ENCODE results near the gene MTM1. TPM values are rescaled to one million over a fixed set of nuclear protein-coding genes. Genes with fewer than 3 reads are reported as not detected.

The MTM1 gene
- total RNA-seq, 4 donors from 2014 or later = 3.8 to 26.7 (median 13.1) TPM

DNA sequence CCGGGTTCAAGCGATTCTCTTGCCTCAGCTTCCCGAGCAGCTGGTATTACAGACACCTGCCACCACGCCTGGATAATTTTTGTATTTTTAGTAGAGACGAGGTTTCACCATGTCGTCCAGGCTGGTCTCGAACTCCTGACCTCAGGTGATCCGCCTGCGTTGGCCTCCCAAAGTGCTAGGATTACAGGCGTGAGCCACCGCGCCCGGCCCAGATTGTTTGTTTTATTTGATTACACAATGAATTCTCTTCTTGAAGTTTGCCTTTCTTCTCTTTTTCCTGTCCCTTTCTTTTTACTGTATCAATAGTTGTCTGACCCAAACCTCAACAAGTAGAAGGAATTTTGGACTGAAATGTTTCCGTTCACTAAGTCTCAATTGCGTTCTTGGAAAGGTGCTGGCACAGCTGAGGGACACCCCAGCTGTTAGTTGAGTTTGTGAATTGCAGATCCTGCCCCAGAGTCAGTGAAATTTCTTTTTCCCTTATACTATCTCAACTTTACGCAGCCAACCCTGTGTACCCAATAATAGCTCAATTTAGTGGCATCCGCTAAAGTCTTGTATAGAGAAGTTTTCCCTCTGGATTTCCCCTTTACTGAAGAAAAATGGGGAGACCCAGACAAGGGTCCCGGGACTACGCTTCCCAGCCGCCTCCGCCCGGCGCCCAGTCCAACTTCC is 639 bp upstream of the MTM1 start:
- Histone ChIP-seq H3K4me1 (no peaks in the 10 kb centered on the region), H3K36me3 (no peaks in the 10 kb centered on the region), H3K4me3 (no peak overlapping the region), H3K27me3 (no peaks in the 10 kb centered on the region), H3K27ac (peak overlapping the region; percentile 48 to 61), H3K9me3 (no peaks in the 10 kb centered on the region)
- DNase-seq = no peak
- TF ChIP-seq, protein P1, sequence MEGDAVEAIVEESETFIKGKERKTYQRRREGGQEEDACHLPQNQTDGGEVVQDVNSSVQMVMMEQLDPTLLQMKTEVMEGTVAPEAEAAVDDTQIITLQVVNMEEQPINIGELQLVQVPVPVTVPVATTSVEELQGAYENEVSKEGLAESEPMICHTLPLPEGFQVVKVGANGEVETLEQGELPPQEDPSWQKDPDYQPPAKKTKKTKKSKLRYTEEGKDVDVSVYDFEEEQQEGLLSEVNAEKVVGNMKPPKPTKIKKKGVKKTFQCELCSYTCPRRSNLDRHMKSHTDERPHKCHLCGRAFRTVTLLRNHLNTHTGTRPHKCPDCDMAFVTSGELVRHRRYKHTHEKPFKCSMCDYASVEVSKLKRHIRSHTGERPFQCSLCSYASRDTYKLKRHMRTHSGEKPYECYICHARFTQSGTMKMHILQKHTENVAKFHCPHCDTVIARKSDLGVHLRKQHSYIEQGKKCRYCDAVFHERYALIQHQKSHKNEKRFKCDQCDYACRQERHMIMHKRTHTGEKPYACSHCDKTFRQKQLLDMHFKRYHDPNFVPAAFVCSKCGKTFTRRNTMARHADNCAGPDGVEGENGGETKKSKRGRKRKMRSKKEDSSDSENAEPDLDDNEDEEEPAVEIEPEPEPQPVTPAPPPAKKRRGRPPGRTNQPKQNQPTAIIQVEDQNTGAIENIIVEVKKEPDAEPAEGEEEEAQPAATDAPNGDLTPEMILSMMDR (IDR thresholded peaks at IDR 0.05) = no peak
- TF ChIP-seq POLR2A (IDR thresholded peaks at IDR 0.05) = no peak
- intact Hi-C loops (cut with DNase I; ENCODE audit: low total_unique reads) = no loop called here

DNA sequence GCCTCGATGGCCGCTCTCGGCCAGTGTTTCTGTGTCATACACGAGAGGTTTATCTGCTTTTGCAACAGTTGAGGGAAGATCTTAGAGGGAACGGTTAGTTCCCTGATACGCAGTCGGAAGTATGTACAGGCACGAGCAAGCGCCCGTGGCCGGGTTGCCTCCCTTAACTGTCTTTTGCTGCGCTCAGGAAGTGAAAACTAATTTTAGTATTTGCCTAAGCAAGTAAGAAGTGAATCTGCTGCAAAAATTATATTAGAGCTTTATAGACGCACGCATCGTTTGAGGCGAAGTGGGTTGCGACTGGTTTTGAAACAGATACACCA is 695 bp downstream of the MTM1 start:
- Histone ChIP-seq H3K9me3 (no peaks in the 10 kb centered on the region), H3K4me1 (no peaks in the 10 kb centered on the region), H3K27me3 (no peaks in the 10 kb centered on the region), H3K4me3 (peak overlapping the region; percentile 43 to 74), H3K27ac (peak overlapping the region; percentile 61 to 85), H3K36me3 (no peaks in the 10 kb centered on the region)
- TF ChIP-seq, protein P1 (IDR thresholded peaks at IDR 0.05) = no peak
- no peak for TF ChIP-seq POLR2A (IDR thresholded peaks at IDR 0.05)
- DNase-seq = no peak
- intact Hi-C loops (cut with DNase I; ENCODE audit: low total_unique reads) = no loop called here

DNA sequence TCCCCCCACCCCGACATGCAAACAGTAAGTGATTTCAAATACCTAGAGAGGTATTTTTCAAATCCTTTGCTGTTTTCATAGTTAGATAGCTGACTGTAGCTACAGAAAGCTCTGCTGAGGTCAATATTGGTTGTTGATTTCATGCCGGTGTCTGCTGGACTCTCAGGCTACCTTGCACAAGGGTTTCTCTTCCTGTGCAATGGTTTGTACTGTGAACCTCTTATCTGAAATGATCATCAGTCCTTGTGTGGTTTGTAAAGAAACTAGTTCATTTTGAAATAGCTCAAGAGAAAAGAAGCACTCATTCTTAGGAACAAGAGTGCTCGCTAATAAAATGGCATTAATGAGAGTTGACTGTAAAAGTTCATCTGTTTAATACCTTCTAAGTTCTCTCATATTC is 2.1 kb downstream of the MTM1 start:
- intact Hi-C loops (cut with DNase I; ENCODE audit: low total_unique reads) = no loop called here
- H3K27me3 ChIP-seq = no peaks in the 10 kb centered on the region
- H3K4me1 ChIP-seq = no peaks in the 10 kb centered on the region
- no peak for DNase-seq
- no peak overlapping the region for H3K27ac ChIP-seq
- H3K9me3 ChIP-seq = no peaks in the 10 kb centered on the region
- H3K4me3 ChIP-seq = no peak overlapping the region
- no peaks in the 10 kb centered on the region for H3K36me3 ChIP-seq
- TF ChIP-seq, protein P1 (IDR thresholded peaks at IDR 0.05) = no peak
- no peak for TF ChIP-seq POLR2A (IDR thresholded peaks at IDR 0.05)

DNA sequence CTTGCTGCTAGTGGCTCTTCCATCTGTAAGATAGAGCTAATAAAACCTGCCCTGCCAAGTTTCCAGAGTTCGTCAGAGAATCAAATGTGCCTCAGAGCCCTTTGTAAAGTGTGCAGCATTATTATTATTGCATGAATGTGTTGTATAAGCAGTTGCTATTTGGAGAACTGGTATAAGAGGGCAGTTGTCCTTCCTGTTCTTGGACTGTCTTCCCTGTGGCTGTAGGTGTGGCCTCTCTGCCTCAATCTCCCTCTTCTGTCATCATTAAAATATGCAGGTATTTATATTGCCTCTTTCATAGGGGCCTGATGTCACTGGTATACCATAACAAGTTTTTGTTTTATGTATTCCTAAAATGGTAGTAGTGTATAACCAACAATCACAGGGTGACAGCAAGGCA is 3.8 kb downstream of the MTM1 start:
- DNase-seq = no peak
- Histone ChIP-seq H3K27ac (no peak overlapping the region), H3K4me3 (no peak overlapping the region), H3K27me3 (no peaks in the 10 kb centered on the region), H3K36me3 (no peaks in the 10 kb centered on the region), H3K9me3 (no peaks in the 10 kb centered on the region), H3K4me1 (no peaks in the 10 kb centered on the region)
- intact Hi-C loops (cut with DNase I; ENCODE audit: low total_unique reads) = no loop called here
- no peak for TF ChIP-seq POLR2A (IDR thresholded peaks at IDR 0.05)
- TF ChIP-seq, protein P1 (IDR thresholded peaks at IDR 0.05) = no peak

DNA sequence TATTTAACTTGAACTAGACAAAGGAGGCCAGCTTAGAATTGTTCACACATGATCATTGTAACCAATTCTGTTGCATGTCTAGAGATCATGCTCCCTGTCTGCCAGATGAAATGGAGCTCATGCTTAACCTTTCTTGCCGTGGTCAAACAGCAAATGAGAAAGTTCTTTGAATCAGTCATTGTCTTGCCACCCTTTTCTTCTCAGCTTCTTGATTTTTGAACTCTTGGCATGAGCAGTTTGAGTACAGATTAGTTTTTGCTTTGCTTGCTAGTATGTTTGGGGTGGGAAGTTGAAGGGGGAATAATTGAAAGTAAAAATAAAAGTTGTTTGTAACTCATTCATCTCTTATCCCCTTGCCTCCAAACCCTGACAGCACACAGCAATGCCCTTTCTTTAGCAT is 4.7 kb downstream of the MTM1 start:
- H3K9me3 ChIP-seq = no peaks in the 10 kb centered on the region
- no peak overlapping the region for H3K4me3 ChIP-seq
- no peaks in the 10 kb centered on the region for H3K27me3 ChIP-seq
- no peaks in the 10 kb centered on the region for H3K4me1 ChIP-seq
- intact Hi-C loops (cut with DNase I; ENCODE audit: low total_unique reads) = no loop called here
- no peak for TF ChIP-seq POLR2A (IDR thresholded peaks at IDR 0.05)
- TF ChIP-seq, protein P1 (IDR thresholded peaks at IDR 0.05) = no peak
- H3K36me3 ChIP-seq = no peaks in the 10 kb centered on the region
- H3K27ac ChIP-seq = no peak overlapping the region
- no peak for DNase-seq

Measured in uterus (tissue), 4 donors.